Mesendoderm (in vitro differentiated cells): ENCODE data around the gene AURKA.
"Not testable (repeated sequence)": the region's sequence is repeated elsewhere in the genome, so short reads cannot be mapped to it uniquely, and the experiment has no call there.

Source experiments
- DNase-seq: peaks from one replicate; pipeline ENCODE4 v3.0.0; 2013
- H2AK5ac ChIP-seq: 2 replicates; pipeline ENCODE4 v1.6.1; 2013; ENCODE audit warnings: low read length, inconsistent platforms
- H2BK120ac ChIP-seq: 2 replicates; pipeline ENCODE4 v1.6.1; 2013; ENCODE audit warnings: low read depth, mild to moderate bottlenecking, low read length, moderate library complexity, mixed read lengths
- H2BK15ac ChIP-seq: replicated peaks from 2 replicates; pipeline ENCODE4 v1.6.1; 2013; ENCODE audit warnings: low read depth, mild to moderate bottlenecking, moderate library complexity
- H2BK5ac ChIP-seq: 2 replicates; pipeline ENCODE4 v1.6.1; 2013; ENCODE audit warnings: low read length, inconsistent platforms
- H3K18ac ChIP-seq: 2 replicates; pipeline ENCODE4 v1.6.1; 2013; ENCODE audit warnings: mild to moderate bottlenecking, low read length, mixed read lengths
- H3K23ac ChIP-seq: one replicate; pipeline ENCODE4 v1.6.1; 2013; ENCODE audit warnings: low read length
- H3K27ac ChIP-seq: 2 replicates; pipeline ENCODE4 v1.5.1; 2013; ENCODE audit warnings: low read depth, mild to moderate bottlenecking, inconsistent platforms, low read length, moderate library complexity
- H3K27me3 ChIP-seq: 2 replicates; pipeline ENCODE4 v1.6.1; 2013; ENCODE audit warnings: low read length, control low read depth, mild to moderate bottlenecking, inconsistent platforms; ENCODE audit not compliant: insufficient read depth, poor library complexity
- H3K36me3 ChIP-seq: 2 replicates; pipeline ENCODE4 v1.6.1; 2013; ENCODE audit warnings: low read length, inconsistent platforms; ENCODE audit not compliant: control insufficient read depth, insufficient read depth
- H3K4ac ChIP-seq: one replicate; pipeline ENCODE4 v1.6.1; 2013; ENCODE audit warnings: low read depth, mild to moderate bottlenecking, low read length, moderate library complexity
- H3K4me1 ChIP-seq: 2 replicates; pipeline ENCODE4 v1.6.1; 2013; ENCODE audit warnings: low read depth, low read length, inconsistent platforms; ENCODE audit not compliant: control insufficient read depth
- H3K4me2 ChIP-seq: 2 replicates; pipeline ENCODE4 v1.6.1; 2013; ENCODE audit warnings: low read length
- H3K4me3 ChIP-seq: 2 replicates; pipeline ENCODE4 v1.5.1; 2013; ENCODE audit warnings: mild to moderate bottlenecking, low read length
- H3K56ac ChIP-seq: one replicate; pipeline ENCODE4 v1.6.1; 2013; ENCODE audit warnings: low read length
- H3K79me1 ChIP-seq: 2 replicates; pipeline ENCODE4 v1.6.1; 2013; ENCODE audit warnings: low read length, inconsistent platforms
- H3K79me2 ChIP-seq: 2 replicates; pipeline ENCODE4 v1.6.1; 2013; ENCODE audit warnings: mild to moderate bottlenecking, low read length; ENCODE audit not compliant: control insufficient read depth, insufficient read depth
- H3K9ac ChIP-seq: 2 replicates; pipeline ENCODE4 v1.6.1; 2013; ENCODE audit warnings: low read length, inconsistent platforms
- H4K5ac ChIP-seq: one replicate; pipeline ENCODE4 v1.6.1; 2013; ENCODE audit warnings: low read length
- H4K8ac ChIP-seq: one replicate; pipeline ENCODE4 v1.6.1; 2013; ENCODE audit warnings: low read depth, mild to moderate bottlenecking, control low read depth, low read length, moderate library complexity
- WGBS: extraction: QIAGEN DNeasy Blood & Tissue Kit; methylation state at CpG from one replicate; pipeline ENCODE4 v1.1.7; 2013; ENCODE audit warnings: low lambda C conversion rate, missing lambda C conversion rate; ENCODE audit not compliant: insufficient coverage; ENCODE audit errors: extremely low coverage; 5-methylcytosine and 5-hydroxymethylcytosine counted together

The AURKA gene

DNA sequence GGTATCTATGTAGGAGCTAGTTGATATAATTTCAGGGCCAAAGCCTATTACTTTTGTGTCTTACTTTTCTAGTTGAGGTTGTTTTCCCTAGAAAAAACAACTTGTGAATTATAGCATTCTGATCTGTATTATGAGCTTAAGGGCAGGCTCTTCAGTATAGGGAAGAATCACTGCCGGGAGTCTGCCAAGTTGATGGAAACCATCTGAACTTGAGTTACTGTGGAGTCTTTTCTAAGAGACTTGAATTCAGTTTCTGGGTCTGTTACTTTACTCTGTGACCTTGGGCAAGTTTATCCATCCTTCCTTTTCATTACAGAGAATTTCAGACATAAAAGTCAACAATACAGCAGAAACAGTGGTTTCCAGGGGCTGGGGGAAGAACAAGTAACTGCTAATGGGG lies 17.9 kb upstream of the AURKA start:
- no peak overlapping the region for H3K23ac ChIP-seq
- DNase-seq, result no peak
- no peak overlapping the region for H3K56ac ChIP-seq
- no peaks in the 10 kb centered on the region for H3K4me1 ChIP-seq
- no peak overlapping the region for H3K18ac ChIP-seq
- H3K4me3 ChIP-seq, result no peak overlapping the region
- H3K9ac ChIP-seq, result no peak overlapping the region
- H2BK120ac ChIP-seq, result no peak overlapping the region
- H3K4ac ChIP-seq, result no peak overlapping the region
- no peaks in the 10 kb centered on the region for H3K27me3 ChIP-seq
- H3K4me2 ChIP-seq, result no peak overlapping the region
- no peaks in the 10 kb centered on the region for H3K79me2 ChIP-seq
- no peak overlapping the region for H4K5ac ChIP-seq
- H3K27ac ChIP-seq, result no peak overlapping the region
- no peak overlapping the region for H2AK5ac ChIP-seq
- no CpG with 5 or more reads among the region's 1 CpG for WGBS
- no peak overlapping the region for H4K8ac ChIP-seq
- no peak overlapping the region for H2BK15ac ChIP-seq
- H2BK5ac ChIP-seq, result no peak overlapping the region
- no peaks in the 10 kb centered on the region for H3K79me1 ChIP-seq
- H3K36me3 ChIP-seq, result peaks cover 4% of the 10 kb centered on the region

DNA sequence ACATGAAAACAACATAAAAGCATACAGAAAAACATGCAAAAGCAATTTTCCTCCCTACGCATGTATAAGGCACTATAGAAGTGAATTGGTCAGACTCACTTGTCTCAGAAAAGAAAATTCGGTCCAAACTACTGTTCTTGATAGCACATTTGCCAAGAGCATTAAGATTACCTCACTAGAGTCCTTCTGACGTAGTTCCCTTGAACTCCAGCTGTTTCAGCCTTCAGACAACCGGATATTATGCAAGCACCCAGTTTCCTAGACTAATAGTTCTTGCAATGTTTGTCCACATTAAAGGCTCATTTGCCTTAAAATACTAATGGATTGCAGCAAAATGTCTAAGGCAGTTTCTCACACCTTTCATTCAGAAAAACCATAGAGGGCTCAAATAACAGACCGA lies 17.5 kb upstream of the AURKA start:
- Histone ChIP-seq H3K4me3 (no peak overlapping the region), H3K79me2 (no peaks in the 10 kb centered on the region), H3K4ac (no peak overlapping the region), H3K27ac (no peak overlapping the region), H4K8ac (no peak overlapping the region), H3K4me2 (no peak overlapping the region), H2BK15ac (no peak overlapping the region), H3K4me1 (no peaks in the 10 kb centered on the region), H3K23ac (no peak overlapping the region), H3K27me3 (no peaks in the 10 kb centered on the region), H2AK5ac (no peak overlapping the region), H2BK5ac (no peak overlapping the region), H3K79me1 (no peaks in the 10 kb centered on the region), H3K56ac (no peak overlapping the region), H2BK120ac (no peak overlapping the region), H3K18ac (no peak overlapping the region), H4K5ac (no peak overlapping the region), H3K36me3 (peaks cover 4% of the 10 kb centered on the region), H3K9ac (no peak overlapping the region)
- DNase-seq, result no peak
- no CpG with 5 or more reads among the region's 5 CpGs for WGBS

DNA sequence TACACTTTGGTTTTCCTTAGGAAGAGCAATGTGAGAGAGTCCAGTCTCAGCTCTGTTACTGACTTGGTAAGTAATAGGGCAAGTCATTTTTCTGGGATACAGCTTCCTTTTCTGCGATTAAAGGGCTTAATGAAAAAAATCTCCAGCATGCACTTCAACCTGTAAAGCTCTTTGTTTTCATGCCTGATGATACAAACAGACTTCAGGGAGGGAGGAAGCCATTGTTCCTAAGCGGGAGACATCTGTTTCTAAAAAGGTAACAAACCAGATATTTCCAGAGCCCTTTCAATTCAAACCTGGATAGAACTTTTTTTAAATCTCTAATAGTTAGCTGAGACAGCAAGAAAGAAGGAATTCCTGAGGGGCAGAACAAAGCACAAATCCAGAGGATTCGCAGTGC lies 14.9 kb upstream of the AURKA start:
- Histone ChIP-seq H2BK120ac (no peak overlapping the region), H4K8ac (no peak overlapping the region), H3K4me2 (no peak overlapping the region), H3K27me3 (no peaks in the 10 kb centered on the region), H3K56ac (no peak overlapping the region), H2BK5ac (no peak overlapping the region), H3K4ac (no peak overlapping the region), H3K4me1 (no peaks in the 10 kb centered on the region), H4K5ac (no peak overlapping the region), H3K79me2 (no peaks in the 10 kb centered on the region), H3K4me3 (no peak overlapping the region), H3K36me3 (peaks cover 11% of the 10 kb centered on the region), H3K27ac (no peak overlapping the region), H2AK5ac (no peak overlapping the region), H3K9ac (no peak overlapping the region), H3K23ac (no peak overlapping the region), H2BK15ac (no peak overlapping the region), H3K18ac (no peak overlapping the region), H3K79me1 (no peaks in the 10 kb centered on the region)
- no CpG with 5 or more reads among the region's 3 CpGs for WGBS
- no peak for DNase-seq

DNA sequence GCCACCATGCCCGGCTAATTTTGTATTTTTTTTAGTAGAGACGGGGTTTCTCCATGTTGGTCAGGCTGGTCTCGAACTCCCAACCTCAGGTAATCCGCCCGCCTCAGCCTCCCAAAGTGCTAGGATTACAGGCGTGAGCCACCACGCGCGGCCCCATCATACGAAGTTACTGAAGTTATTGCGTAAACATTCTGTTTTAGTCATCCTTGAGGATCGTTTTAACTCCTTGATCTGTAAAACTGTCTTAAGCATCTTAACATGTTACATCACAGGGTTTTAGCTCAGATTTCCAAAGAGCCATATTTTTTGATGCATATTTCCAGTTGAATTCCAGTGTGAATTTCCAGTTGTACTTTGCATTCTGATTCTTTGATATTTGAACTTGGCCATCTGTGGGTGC lies 13.3 kb upstream of the AURKA start:
- H3K23ac ChIP-seq, H2AK5ac ChIP-seq, H3K27ac ChIP-seq, H3K56ac ChIP-seq, H3K9ac ChIP-seq, H4K5ac ChIP-seq, H3K4me1 ChIP-seq, H3K4me3 ChIP-seq, H3K79me1 ChIP-seq, H3K4ac ChIP-seq, H2BK5ac ChIP-seq, H2BK15ac ChIP-seq, H3K79me2 ChIP-seq, H4K8ac ChIP-seq, H2BK120ac ChIP-seq, H3K4me2 ChIP-seq, H3K18ac ChIP-seq, H3K27me3 ChIP-seq, DNase-seq: not testable (repeated sequence)
- peaks cover 11% of the 10 kb centered on the region for H3K36me3 ChIP-seq
- no CpG with 5 or more reads among the region's 12 CpGs for WGBS

DNA sequence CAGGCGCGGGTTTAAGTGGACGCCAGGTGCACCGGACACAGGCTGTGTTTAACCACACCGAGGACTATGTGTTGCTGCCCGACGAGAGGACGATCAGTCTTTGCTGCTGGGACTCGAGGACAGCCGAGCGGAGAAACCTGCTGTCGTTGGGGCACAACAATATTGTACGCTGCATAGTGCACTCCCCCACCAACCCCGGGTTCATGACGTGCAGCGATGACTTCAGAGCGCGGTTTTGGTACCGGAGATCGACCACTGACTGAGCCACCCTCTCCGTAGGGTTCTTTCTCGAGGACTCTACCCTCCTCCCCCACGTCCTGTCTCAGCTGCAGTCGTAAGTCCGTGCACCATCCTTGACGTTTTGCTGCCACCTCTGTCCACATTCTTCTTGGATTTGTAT lies 11.4 kb upstream of the AURKA start:
- Histone ChIP-seq H2BK15ac (no peak overlapping the region), H3K4me2 (no peak overlapping the region), H2BK120ac (no peak overlapping the region), H4K5ac (no peak overlapping the region), H3K79me1 (no peaks in the 10 kb centered on the region), H3K23ac (no peak overlapping the region), H3K4ac (no peak overlapping the region), H3K18ac (no peak overlapping the region), H3K36me3 (peaks cover 19% of the 10 kb centered on the region), H3K27me3 (no peaks in the 10 kb centered on the region), H2BK5ac (no peak overlapping the region), H4K8ac (no peak overlapping the region), H3K4me1 (no peaks in the 10 kb centered on the region), H3K27ac (no peak overlapping the region), H3K56ac (no peak overlapping the region), H2AK5ac (no peak overlapping the region), H3K79me2 (no peaks in the 10 kb centered on the region), H3K9ac (no peak overlapping the region), H3K4me3 (no peak overlapping the region)
- no CpG with 5 or more reads among the region's 26 CpGs for WGBS
- DNase-seq, result no peak

DNA sequence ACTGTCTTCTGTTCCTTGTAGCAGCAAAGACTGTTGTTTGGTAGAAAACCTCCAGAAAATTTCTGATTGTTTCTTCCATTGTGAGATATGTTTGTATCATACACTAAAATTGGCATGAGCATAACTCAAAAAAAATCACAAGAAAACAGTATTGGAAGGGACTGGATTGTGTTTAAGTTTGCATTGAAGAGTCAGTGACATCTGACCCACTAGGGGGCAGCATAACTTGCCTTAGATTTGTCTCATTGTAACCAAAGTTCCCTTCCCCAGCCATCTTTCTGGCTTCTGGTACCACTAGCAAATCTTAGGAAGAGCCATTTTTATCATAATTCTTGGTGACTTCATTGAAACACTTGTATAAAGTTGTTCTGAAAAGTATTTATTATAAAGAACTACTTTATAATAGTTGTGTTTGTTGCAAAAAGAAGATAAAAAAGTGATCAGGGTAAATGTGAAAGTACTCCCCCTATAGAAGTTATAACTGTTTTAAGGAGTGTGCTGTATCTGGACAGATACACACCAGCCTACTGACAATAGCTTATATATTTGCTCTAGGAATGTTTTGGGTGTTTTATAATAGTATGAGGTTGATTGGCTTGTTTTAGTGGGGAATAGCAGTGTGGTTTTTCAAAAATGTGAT lies 8.1 kb upstream of the AURKA start:
- Histone ChIP-seq H3K27ac (no peak overlapping the region), H3K23ac (no peak overlapping the region), H3K36me3 (peaks cover 26% of the 10 kb centered on the region), H3K4me3 (no peak overlapping the region), H3K56ac (no peak overlapping the region), H4K5ac (no peak overlapping the region), H3K79me2 (peaks cover 3% of the 10 kb centered on the region), H3K4me1 (no peaks in the 10 kb centered on the region), H3K18ac (no peak overlapping the region), H3K27me3 (no peaks in the 10 kb centered on the region), H3K79me1 (peaks cover 3% of the 10 kb centered on the region), H2BK120ac (no peak overlapping the region), H2AK5ac (no peak overlapping the region), H2BK5ac (no peak overlapping the region), H3K4me2 (no peak overlapping the region), H4K8ac (no peak overlapping the region), H2BK15ac (no peak overlapping the region), H3K4ac (no peak overlapping the region), H3K9ac (no peak overlapping the region)
- DNase-seq, result peak; percentile 59
